ENCODE results near the gene CBFB.
A peak's percentile ranks its signal among the peaks of the same experiment; 100 is the strongest.
"Not testable (repeated sequence)": the region's sequence is repeated elsewhere in the genome, so short reads cannot be mapped to it uniquely, and the experiment has no call there.

Gene CBFB

DNA sequence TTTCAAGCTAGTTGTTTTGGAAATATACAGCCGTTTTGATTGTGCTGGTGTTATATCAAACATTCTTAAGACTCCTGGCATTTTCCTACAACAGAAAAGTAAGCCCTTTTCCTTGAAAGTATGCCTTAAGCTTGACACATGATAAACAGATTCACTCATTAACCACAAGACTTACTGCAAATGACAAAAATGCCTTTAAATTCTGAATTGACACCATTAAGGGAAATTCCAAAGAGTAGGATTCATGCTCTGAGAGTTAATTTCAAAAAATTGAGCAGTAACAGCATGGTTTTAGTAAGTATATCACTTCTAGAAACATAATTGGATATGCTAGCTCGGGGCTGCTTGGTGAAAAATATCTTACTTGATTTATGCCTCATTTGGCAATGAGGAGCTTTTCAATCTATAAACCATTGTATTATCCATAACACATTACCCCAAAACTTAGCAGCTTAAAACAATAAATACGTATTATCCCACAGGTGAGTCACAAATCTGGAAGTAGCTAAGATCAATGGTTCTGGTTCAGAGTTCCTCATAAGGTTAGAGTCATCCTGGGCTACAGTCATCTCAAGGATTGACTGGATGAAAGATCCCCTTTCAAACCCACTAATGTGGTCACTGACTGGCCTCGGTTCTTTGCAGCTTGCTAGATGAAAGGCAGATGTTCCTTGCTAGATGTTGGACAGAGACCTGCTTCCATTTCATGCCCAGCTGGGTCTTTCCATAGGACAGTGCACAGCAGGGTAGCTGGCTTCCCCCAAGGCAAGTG, 72.5 kb downstream of the CBFB start:
- DNase-seq, result no peak

DNA sequence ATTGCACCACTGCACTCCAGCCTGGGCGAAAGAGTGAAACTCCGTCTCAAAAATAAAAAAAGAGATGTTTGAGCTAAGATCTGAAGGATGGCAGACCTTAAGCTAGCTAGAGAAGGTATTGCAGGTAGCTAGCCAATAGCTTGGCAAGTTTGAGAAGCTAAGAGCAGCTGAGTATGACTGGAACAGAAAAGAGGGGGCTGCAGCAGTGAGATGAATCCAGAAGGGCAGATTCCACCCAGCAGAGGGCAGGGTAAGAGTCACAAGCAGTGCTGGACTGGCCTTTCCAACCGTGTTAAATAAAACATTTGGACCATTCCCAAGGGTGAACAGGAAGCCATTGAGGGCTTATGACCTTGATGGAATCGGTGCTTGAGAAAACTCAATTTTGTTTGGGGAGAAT, 75.1 kb downstream of the CBFB start:
- no peak for DNase-seq

DNA sequence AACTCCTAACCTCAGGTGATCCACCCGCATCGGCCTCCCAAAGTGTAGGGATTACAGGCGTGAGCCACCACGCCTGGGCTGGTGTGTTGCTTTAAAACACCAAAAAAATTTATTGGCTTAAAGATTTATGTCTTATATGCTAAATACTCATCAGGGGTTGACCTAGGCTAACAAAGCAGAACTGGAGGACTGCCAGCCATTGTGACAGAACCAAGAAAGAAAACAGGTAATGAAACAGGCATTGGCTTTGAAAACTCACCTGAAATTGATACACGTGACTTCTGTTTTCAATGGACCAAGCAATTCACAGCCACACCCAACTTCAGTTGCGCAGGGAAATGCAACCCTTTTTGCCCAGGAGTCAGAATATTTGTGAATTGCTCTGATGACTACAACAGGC, 75.9 kb downstream of the CBFB start:
- DNase-seq, result no peak

GRCh38 chr16:67105246-67105645, 76.3 kb downstream of the CBFB start:
- no peak for DNase-seq

DNA sequence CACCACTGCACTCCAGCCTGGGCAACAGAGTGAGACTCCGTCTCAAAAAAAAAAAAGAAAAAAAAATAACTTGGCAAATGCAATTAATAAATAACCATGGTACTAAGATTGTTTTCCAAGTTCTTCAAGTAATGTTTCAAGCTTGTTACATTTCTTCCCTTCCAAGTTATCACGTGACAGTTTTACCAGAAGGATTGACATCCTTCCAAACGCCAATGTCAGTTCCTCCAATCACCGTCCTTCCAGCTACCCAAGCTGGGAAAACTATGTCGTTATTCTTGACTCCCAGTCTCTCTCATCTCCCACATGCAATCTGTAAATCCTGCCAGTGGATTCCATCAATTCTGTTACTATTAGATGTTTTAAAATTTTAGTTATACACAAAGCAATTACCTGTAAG, 76.9 kb downstream of the CBFB start:
- DNase-seq, result no peak

DNA sequence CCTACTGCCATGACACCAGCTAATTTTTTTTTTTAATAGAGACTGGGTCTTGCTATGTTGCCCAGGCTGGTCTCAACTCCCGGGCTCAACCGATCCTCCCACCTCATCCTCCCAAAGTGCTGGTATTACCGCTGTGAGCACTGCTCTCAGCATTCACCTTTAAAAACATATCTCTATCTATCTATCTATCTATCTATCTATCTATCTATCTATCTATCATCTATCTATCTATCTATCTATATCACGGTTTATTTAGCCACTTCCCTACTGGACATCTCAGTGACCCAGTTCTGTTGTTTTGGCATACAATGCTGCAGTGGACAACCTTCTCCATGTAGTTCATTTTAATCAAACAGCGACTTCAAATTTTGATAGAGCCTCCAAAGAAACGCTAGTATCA, 79.5 kb downstream of the CBFB start:
- no peak for DNase-seq

DNA sequence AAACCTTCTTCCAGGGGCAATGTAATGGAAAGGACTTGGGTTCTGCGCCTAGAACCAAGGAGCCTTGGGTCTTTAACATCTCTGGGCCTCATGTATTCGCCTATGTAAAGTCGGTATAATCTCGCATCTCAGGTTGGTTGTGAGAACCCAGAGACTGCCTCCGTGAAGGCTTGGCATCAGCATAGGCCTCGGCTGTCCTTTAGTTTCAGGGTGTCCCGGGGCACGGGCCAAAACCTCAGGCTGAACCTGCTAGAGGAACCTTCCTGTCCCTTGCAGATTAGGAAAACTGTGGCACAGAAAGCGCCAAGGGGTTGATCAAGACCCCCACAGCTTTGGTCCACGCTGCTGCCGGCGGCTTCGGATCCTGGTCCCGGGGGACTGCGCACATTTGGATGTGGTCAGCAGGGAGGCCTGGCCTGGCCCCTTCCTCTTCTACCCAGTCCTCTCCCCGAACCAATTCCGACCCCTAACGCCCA, 80.0 kb downstream of the CBFB start:
- DNase-seq, result no peak

DNA sequence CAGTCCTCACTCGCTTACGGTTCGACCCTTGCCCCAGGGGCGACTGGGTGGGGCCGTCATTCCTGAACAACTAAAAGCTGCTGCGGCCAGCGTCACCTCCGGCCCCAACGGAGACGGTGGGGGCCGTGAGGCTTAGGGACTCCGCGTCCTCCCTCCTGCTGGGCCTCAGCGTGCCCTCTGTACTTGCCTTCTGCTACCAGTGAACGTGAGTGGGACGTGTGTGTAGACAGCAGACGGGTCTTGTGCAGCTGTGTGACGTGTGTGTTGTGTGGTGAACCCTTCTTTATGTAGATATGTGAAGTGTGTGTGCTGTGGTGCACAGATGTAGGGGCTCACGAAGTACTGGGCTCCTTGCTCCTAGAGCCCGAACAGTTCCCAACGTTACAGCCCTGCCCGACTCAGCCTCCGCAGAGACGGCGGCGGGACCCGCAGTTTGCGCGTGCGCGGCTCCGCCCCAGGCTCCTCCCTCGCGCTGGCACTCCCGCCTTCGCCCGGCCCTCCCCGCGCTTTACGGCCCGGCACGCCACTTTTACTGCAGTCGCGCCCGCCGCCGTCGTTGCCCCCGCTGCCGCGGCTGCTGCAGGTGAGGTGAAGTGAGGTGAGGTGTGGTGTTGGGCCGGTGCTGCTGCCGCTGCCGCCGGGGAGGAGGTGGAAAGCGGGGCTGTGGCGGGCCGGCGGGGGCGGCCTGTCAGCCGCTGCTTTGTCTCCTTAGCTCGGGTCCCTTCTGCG, 80.6 kb downstream of the CBFB start, which contains the start of gene PHAF1:
TSS of gene PHAF1 (plus strand) at position 535 of the 729 bp plus-strand sequence. CDS start 235 bp downstream, outside the sequence.
- peak; percentile 95 for DNase-seq

DNA sequence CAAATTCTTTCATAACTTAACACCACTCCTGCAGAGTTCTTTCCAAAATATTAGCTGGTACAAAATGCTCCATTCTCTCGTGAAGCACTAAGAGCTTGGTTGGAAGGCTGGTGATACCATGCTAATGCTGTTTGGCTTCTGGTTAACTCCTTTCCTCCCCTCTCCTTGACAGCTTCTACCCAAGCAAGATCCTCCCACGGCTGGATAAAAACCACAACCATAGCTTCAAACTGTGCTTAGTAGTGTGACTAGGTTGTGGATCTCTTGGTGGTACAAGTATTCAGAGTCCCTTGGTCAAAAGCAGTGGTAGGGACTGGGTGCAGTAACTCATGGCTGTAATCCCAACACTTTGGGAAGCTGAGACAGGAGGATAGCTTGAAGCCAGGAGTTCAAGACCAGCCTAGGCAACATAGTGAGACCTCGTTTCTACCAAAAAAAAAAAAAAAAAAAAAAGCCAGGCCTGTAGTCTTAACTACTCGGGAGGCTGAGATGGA, 83.0 kb downstream of the CBFB start:
- no peak for DNase-seq

- no peak for DNase-seq
Observed at GRCh38 chr16:67112591-67113399, 83.8 kb downstream of the CBFB start.

GRCh38 chr16:67114793-67115192, 85.8 kb downstream of the CBFB start:
- no peak for DNase-seq

DNA sequence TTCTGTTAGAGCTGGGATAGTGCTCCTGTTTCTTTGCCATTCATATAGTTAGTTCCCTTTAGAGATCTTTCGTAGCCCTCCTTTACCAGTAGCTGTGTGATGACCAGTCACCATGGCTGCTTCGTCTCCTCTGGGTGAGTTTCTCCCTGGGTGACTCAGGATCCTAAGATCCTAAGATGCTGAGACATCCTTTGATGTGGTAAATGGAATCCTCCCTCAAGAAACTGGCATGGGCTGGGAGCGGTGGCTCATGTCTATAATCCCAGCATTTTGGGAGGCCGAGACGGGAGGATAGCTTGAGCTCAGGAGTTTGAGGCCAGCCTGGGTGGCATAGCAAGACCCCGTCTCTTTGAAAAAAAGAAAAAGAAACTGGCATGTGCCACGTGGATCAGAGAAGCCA, 86.7 kb downstream of the CBFB start:
- DNase-seq, result no peak

GRCh38 chr16:67116388-67117311, 87.7 kb downstream of the CBFB start:
- no peak for DNase-seq

- DNase-seq, result no peak
Observed at GRCh38 chr16:67117716-67118115, 88.8 kb downstream of the CBFB start.

DNA sequence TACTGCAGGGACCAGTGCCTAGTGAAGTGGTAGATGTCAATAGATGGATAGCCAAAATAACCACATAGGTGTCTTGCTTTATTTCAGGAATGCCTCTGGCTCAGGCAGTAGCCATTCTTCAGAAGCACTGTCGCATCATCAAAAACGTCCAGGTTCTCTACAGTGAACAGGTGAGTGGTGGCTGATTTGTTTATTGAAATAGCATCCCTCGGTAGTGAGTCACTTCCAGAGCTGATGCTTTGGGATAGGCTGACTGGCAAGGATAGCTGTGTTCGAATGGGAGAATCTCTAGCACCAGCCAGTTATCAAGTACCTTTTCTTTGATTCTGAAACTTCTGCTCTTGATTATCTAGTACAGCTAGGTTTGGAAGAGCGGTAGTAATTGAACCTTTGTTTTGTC, 91.1 kb downstream of the CBFB start:
- no peak for DNase-seq

- DNase-seq, result not testable (repeated sequence)
Observed at GRCh38 chr16:67122799-67123198, 93.8 kb downstream of the CBFB start.

- DNase-seq, result no peak
Observed at GRCh38 chr16:67128417-67128816, 99.5 kb downstream of the CBFB start.

DNA sequence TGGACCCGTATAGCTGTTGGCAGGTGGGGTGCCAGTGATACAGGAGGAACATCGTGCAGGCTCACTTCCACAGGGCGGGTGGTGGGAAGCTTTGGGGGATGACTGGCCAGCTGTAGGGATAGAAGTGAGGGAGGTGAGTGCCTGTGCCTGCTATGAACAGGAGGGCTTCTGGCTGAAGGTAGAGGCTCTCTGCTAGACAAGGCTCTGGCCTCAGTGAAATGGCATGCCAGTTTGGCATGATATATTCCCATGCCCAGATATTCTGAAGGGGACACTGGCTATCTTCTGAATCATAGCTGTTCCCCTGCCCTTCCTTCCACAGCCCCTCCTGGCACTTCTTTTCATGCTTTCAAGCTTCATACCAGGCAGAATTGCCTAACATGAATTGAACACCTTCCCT, 99.9 kb downstream of the CBFB start:
- DNase-seq, result no peak

DNA sequence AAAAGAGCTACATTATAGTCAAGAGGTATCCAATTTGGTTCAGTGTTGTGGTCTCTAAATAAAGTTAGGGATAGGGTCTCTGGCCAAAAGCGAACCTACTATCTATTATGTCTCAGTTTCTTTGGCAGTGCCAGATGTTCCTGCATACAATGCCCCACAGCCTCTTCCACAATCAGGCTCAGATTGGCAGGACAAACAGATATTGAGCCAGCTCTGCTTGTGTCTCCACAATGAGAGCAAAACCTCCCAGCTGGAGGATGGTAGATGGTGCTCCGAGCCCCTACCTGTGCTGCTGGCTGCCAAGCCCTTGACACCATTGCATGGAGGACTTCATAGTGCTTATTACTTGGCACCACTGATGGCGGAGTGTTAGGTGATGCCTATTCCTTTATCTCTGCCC, 100.5 kb downstream of the CBFB start:
- DNase-seq, result no peak

- no peak for DNase-seq
Observed at GRCh38 chr16:67137605-67138004, 108.7 kb downstream of the CBFB start.

DNA sequence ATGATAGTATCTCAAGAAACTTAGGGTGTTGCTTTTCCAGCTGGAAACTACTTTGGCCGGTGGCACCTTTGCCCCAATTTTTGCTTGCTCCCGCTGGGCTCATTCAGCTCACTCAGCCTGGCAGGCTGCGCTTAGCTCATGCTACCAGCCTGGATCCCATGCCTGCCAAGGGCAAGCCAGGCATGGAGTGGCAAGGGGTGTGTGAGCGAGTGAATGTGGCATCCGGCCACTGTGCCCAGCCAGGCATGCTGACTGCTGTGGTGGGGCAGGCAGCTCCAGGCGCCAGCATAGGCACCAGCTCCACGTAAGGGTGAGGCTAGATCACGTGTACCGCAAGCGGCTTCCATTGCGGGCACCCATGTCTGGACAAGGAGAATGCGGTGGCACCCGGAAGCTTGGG, 112.4 kb downstream of the CBFB start:
- no peak for DNase-seq

GRCh38 chr16:67142342-67142741, 113.4 kb downstream of the CBFB start:
- DNase-seq, result no peak
